ENCODE measurements around the gene NLRP3. TPM values are rescaled to one million over a fixed set of nuclear protein-coding genes. Genes with fewer than 3 reads are reported as not detected.

Gene NLRP3
- total and polyA plus RNA-seq, 8 donors = 0.09 to 3.8 (median 0.52) TPM

- Histone ChIP-seq H3K27me3 (no peaks in the 10 kb centered on the region), H3K4me1 (no peaks in the 10 kb centered on the region), H3K36me3 (no peaks in the 10 kb centered on the region), H3K9me3 (no peaks in the 10 kb centered on the region), H3K27ac (no peak overlapping the region), H3K4me3 (no peak overlapping the region)
- WGBS, 2 donors = 60 to 81% methylated on average over 1 of the region's 1 CpG
- ATAC-seq = no peak
- no peak for FAIRE-seq
- intact Hi-C loops (cut with DNase I) = no loop called here
- no peak for TF ChIP-seq CTCF (IDR thresholded peaks at IDR 0.05)
- DNase-seq = no peak
These were observed 14.5 kb downstream of the NLRP3 start for GRCh38 chr1:247430434-247430833.

- FAIRE-seq = no peak
- Histone ChIP-seq H3K36me3 (no peaks in the 10 kb centered on the region), H3K4me3 (no peak overlapping the region), H3K9me3 (no peaks in the 10 kb centered on the region), H3K27ac (no peak overlapping the region), H3K27me3 (no peaks in the 10 kb centered on the region), H3K4me1 (no peaks in the 10 kb centered on the region)
- no peak for DNase-seq
- 68 to 73% methylated on average over 9 of the region's 9 CpGs for WGBS, 2 donors
- TF ChIP-seq CTCF (IDR thresholded peaks at IDR 0.05) = no peak
- intact Hi-C loops (cut with DNase I) = no loop called here
- no peak for ATAC-seq
These were observed 15.7 kb downstream of the NLRP3 start for GRCh38 chr1:247431643-247432042.

- no peak for DNase-seq
- no peaks in the 10 kb centered on the region for H3K36me3 ChIP-seq
- no peak for TF ChIP-seq CTCF (IDR thresholded peaks at IDR 0.05)
- FAIRE-seq = no peak
- WGBS, 2 donors = 62 to 76% methylated on average over 15 of the region's 15 CpGs
- ATAC-seq = no peak
- H3K9me3 ChIP-seq = no peaks in the 10 kb centered on the region
- no peaks in the 10 kb centered on the region for H3K27me3 ChIP-seq
- intact Hi-C loops (cut with DNase I) = no loop called here
- H3K4me3 ChIP-seq = no peak overlapping the region
- H3K27ac ChIP-seq = no peak overlapping the region
- no peaks in the 10 kb centered on the region for H3K4me1 ChIP-seq
These were observed 18.0 kb downstream of the NLRP3 start for GRCh38 chr1:247434005-247434404.

GRCh38 chr1:247435030-247435758 lies 19.2 kb downstream of the NLRP3 start:
- FAIRE-seq = no peak
- peak in 1 of 4 donors; percentile 44 for ATAC-seq
- H3K36me3 ChIP-seq = no peaks in the 10 kb centered on the region
- no peak for DNase-seq
- intact Hi-C loops (cut with DNase I) = no loop called here
- H3K9me3 ChIP-seq = no peaks in the 10 kb centered on the region
- WGBS, 2 donors = 47 to 59% methylated on average over 13 of the region's 13 CpGs
- H3K27ac ChIP-seq = no peak overlapping the region
- H3K27me3 ChIP-seq = no peaks in the 10 kb centered on the region
- H3K4me3 ChIP-seq = no peak overlapping the region
- H3K4me1 ChIP-seq = no peaks in the 10 kb centered on the region
- no peak for TF ChIP-seq CTCF (IDR thresholded peaks at IDR 0.05)

- H3K4me3 ChIP-seq = no peak overlapping the region
- no peaks in the 10 kb centered on the region for H3K36me3 ChIP-seq
- intact Hi-C loops (cut with DNase I) = no loop called here
- TF ChIP-seq CTCF (IDR thresholded peaks at IDR 0.05) = no peak
- ATAC-seq (no peak), FAIRE-seq (no peak), DNase-seq (no peak)
- WGBS, 2 donors = 55 to 74% methylated on average over 3 of the region's 3 CpGs
- no peak overlapping the region for H3K27ac ChIP-seq
- H3K27me3 ChIP-seq = no peaks in the 10 kb centered on the region
- no peaks in the 10 kb centered on the region for H3K9me3 ChIP-seq
- H3K4me1 ChIP-seq = no peaks in the 10 kb centered on the region
These were observed 19.8 kb downstream of the NLRP3 start for GRCh38 chr1:247435759-247436147.

All from pancreas (tissue), 10 donors.